GM13976 (cell line): ENCODE results near the gene RAB10.

Experiments used
- DNase-seq: peaks from one replicate; pipeline ENCODE4 v3.0.0; 2012; ENCODE audit warnings: low spot score
- CTCF ChIP-seq: IDR thresholded peaks from 2 replicates; pipeline ENCODE4 v1.5.1; 2012; ENCODE audit warnings: borderline replicate concordance, mild to moderate bottlenecking; ENCODE audit not compliant: insufficient read depth; ENCODE audit errors: extremely low read depth, missing control alignments, control extremely low read depth
- in situ Hi-C: fragments of 300-500 bp; cut with MboI; formaldehyde crosslinking; loops from one replicate; pipeline ENCODE4 v1.12.0; 2022; ENCODE audit warnings: low sequenced_read_pairs, mixed read lengths, inconsistent platforms; ENCODE audit not compliant: unreplicated experiment

RAB10 gene

GRCh38 chr2:26126074-26126473 is 92.2 kb downstream of the RAB10 start:
- no peak for TF ChIP-seq CTCF
- in situ Hi-C loops, result no loop called here
- no peak for DNase-seq

GRCh38 chr2:26128176-26128575 is 94.3 kb downstream of the RAB10 start:
- TF ChIP-seq CTCF, result no peak
- in situ Hi-C loops, result no loop called here
- DNase-seq, result no peak

- in situ Hi-C loops, result no loop called here
- no peak for DNase-seq
- TF ChIP-seq CTCF, result no peak
Measured at GRCh38 chr2:26130763-26131162, 96.9 kb downstream of the RAB10 start.

- no peak for TF ChIP-seq CTCF
- DNase-seq, result no peak
- in situ Hi-C loops, result no loop called here
Measured at GRCh38 chr2:26136451-26136850, 102.6 kb downstream of the RAB10 start.

- DNase-seq, result no peak
- no peak for TF ChIP-seq CTCF
- in situ Hi-C loops, result loop anchor here (10.0 kb wide), 1 partner anchor 145 kb away; no protein-coding TSS in a partner anchor
Measured at GRCh38 chr2:26139269-26140183, 105.6 kb downstream of the RAB10 start.

GRCh38 chr2:26141145-26141769 is 107.4 kb downstream of the RAB10 start:
- in situ Hi-C loops, result loop anchor here (10.0 kb wide), 1 partner anchor 146 kb away; no protein-coding TSS in a partner anchor
- no peak for TF ChIP-seq CTCF
- no peak for DNase-seq
